ENCODE results near the gene TRRAP.

Gene TRRAP

DNA sequence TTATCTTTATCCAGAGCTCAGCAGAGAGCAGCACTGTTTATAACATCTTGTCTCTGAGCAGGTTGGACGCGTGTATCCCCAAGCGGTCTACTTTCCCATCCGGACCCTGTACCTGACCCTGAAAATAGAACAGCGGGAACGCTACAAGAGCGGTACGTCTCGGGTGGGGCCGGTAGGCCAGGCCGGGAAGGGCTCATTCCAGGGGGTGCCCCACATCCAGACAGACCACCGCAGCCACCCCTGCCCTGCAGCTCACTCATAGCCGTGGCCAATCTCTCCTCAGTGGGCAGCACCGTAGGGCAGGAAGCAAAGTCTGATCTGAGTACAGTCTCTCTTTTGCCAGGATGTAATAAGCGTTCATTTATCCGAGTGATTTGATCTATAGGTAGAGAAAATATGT is 113.7 kb downstream of the TRRAP start:
- Histone ChIP-seq H3K27me3 (replicated peaks) (no peaks in the 10 kb centered on the region), H3K4me3 (ENCODE audit: low read depth, low read length) (no peak overlapping the region), H3K27ac (no peak overlapping the region), H3K36me3 (replicated peaks) (peaks cover 41% of the 10 kb centered on the region)
- TF ChIP-seq, protein P1, sequence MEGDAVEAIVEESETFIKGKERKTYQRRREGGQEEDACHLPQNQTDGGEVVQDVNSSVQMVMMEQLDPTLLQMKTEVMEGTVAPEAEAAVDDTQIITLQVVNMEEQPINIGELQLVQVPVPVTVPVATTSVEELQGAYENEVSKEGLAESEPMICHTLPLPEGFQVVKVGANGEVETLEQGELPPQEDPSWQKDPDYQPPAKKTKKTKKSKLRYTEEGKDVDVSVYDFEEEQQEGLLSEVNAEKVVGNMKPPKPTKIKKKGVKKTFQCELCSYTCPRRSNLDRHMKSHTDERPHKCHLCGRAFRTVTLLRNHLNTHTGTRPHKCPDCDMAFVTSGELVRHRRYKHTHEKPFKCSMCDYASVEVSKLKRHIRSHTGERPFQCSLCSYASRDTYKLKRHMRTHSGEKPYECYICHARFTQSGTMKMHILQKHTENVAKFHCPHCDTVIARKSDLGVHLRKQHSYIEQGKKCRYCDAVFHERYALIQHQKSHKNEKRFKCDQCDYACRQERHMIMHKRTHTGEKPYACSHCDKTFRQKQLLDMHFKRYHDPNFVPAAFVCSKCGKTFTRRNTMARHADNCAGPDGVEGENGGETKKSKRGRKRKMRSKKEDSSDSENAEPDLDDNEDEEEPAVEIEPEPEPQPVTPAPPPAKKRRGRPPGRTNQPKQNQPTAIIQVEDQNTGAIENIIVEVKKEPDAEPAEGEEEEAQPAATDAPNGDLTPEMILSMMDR (IDR thresholded peaks at IDR 0.05; ENCODE audit: low read depth, low read length, missing control alignments), result no peak
- in situ Hi-C loops (cut with HindIII; ENCODE audit: low pct_ligation_motif_present, low sequenced_read_pairs), result no loop called here
- DNase-seq, result no peak

DNA sequence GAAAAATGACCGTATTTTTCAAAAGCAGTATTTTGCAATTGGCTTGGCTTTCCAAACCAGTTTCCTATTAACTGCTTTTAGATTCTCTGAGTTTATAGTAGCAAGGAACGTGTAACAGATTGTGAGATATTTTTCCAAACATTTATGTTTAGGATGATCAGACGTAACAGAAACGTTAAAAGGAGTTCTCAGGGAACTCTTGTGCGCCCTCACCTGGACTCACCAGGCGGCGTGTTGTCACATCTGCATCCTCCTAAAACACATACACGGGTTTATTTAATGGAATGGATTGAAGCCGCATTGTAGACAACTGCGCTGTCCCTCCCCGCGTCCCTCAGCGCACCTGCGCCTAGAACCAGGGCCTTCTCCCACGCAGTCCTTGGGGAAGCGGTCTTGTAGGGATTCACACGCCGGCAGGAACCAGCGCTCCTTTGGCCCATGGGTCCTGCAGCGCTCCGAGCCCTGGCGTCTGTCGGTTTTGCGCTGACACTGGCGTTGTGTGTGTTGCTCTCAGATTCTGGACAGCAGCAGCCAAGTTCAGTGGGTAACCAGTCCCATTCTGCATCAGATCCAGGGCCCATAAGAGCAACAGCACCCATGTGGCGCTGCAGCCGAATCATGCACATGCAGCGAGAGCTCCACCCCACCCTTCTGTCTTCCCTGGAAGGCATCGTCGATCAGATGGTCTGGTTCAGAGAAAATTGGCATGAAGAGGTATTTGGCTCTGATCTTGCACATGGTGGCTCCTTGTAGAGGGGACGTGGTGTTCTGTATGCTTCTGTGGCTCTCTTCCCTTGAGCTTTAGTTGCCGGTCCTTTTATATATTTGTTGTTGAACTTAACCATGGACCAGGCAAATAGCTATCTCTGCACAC is 114.9 kb downstream of the TRRAP start:
- TF ChIP-seq, protein P1 (IDR thresholded peaks at IDR 0.05; ENCODE audit: low read depth, low read length, missing control alignments), result peak; percentile 34
- peaks cover 37% of the 10 kb centered on the region for H3K36me3 ChIP-seq (replicated peaks)

DNA sequence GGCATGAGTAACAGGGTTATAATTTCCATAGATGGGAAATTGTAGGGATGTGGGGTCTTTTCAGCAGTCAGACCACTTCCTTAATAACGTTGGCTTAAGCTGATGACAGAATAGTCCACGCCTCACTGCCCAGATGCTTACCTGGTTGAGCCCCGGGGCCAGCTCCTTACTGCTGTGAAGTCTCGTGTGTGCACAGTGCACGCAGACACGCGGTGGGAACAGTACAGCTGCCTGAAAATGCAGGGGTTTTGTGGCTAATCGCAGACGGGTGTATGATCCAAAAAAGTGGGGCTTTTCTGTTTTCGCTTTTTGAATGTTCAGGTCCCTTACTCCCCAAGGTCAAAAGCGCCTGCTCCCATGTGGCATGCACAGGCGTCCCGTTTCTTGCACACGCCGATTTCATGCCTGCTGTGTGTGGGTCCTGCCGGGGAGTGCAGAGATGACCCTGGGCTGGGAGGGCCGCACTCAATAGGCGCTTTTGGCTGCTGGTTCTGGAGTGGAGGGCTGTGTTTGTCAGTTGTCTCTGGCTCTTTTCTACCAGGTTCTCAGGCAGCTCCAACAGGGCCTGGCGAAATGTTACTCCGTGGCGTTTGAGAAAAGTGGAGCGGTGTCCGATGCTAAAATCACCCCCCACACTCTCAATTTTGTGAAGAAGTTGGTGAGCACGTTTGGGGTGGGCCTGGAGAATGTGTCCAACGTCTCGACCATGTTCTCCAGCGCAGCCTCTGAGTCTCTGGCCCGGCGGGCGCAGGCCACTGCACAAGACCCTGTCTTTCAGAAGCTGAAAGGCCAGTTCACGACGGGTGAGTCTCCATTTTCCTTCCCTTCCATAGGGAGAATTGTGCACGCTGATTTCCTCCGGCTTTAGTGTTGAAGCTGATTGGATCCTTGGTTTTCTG is 116.0 kb downstream of the TRRAP start:
- TF ChIP-seq, protein P1 (IDR thresholded peaks at IDR 0.05; ENCODE audit: low read depth, low read length, missing control alignments), result no peak
- no peak overlapping the region for H3K27ac ChIP-seq
- no peak for DNase-seq
- in situ Hi-C loops (cut with HindIII; ENCODE audit: low pct_ligation_motif_present, low sequenced_read_pairs), result no loop called here
- no peaks in the 10 kb centered on the region for H3K27me3 ChIP-seq (replicated peaks)
- peaks cover 29% of the 10 kb centered on the region for H3K36me3 ChIP-seq (replicated peaks)
- no peak overlapping the region for H3K4me3 ChIP-seq (ENCODE audit: low read depth, low read length)

More for the DNA sequence above, 114.9 kb downstream of the TRRAP start:
- H3K4me3 ChIP-seq (ENCODE audit: low read depth, low read length), result no peak overlapping the region
- no peak overlapping the region for H3K27ac ChIP-seq
- in situ Hi-C loops (cut with HindIII; ENCODE audit: low pct_ligation_motif_present, low sequenced_read_pairs), result no loop called here
- no peak for DNase-seq
- H3K27me3 ChIP-seq (replicated peaks), result no peaks in the 10 kb centered on the region

DNA sequence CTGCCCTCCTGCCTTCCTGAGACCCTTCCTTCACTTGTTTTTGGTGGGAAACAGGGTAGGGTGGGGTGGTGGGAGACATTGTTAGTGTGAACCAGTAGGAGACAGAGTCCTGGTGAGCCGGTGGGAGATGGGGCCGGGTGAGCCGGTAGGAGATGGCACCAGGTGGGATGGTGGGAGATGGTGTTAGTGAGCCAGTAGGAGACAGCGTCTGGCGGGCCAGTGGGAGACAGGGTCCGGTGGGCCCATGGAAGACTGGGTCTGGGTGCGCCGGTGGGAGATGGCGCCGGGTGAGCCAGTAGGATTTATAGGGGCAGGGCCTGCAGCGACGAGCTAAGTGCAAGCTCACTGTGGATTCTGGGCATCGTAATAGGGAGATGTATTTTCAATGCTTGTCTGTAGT is 116.8 kb downstream of the TRRAP start:
- in situ Hi-C loops (cut with HindIII; ENCODE audit: low pct_ligation_motif_present, low sequenced_read_pairs), result no loop called here
- Histone ChIP-seq H3K27me3 (replicated peaks) (no peaks in the 10 kb centered on the region), H3K4me3 (ENCODE audit: low read depth, low read length) (no peak overlapping the region), H3K27ac (no peak overlapping the region), H3K36me3 (replicated peaks) (peaks cover 21% of the 10 kb centered on the region)
- no peak for DNase-seq
- TF ChIP-seq, protein P1 (IDR thresholded peaks at IDR 0.05; ENCODE audit: low read depth, low read length, missing control alignments), result no peak

DNA sequence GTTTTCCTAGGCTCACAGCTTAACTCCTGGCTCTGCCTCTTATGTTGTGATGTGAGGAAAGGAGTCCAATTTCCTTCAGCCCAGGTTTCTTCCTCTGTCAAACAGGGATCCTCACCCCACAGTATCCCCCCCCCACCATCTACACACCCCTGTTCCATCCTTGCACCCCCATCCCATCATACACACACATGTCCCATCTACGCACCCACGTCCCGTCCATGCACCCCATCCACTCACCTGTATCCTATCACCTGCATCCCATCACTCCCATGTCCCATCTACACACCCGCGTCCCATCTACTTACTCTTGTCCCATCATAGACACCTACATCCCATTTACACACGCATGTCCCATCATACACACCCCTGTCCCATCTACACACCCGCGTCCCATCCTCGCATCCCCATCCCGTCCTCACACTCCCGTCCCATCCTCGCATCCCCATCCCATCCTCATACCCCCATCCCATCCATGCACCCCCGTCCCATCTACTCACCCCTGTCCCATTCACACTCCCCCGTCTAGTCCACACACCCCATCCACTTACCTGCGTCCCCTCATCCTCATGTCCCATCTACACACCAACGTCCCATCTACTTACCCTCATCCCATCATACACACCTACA is 117.3 kb downstream of the TRRAP start:
- H3K4me3 ChIP-seq (ENCODE audit: low read depth, low read length), result no peak overlapping the region
- TF ChIP-seq, protein P1 (IDR thresholded peaks at IDR 0.05; ENCODE audit: low read depth, low read length, missing control alignments), result no peak
- no peak for DNase-seq
- peaks cover 16% of the 10 kb centered on the region for H3K36me3 ChIP-seq (replicated peaks)
- no peak overlapping the region for H3K27ac ChIP-seq
- in situ Hi-C loops (cut with HindIII; ENCODE audit: low pct_ligation_motif_present, low sequenced_read_pairs), result no loop called here
- no peaks in the 10 kb centered on the region for H3K27me3 ChIP-seq (replicated peaks)
